Subcutaneous adipose tissue (tissue), 4 donors: ENCODE data around the gene FBP1. TPM values are rescaled to one million over a fixed set of nuclear protein-coding genes. Genes with fewer than 3 reads are reported as not detected.

Source experiments
- CTCF ChIP-seq: fragments of 450-650 bp; IDR thresholded peaks from one replicate; pipeline ENCODE4 v1.5.1; 2016; ENCODE audit warnings: low read depth, mild to moderate bottlenecking, control low read depth, antibody characterized with exemption, moderate library complexity
- total RNA-seq, 4 donors: library from RNA; depleted of rRNA; stranded (reverse); fragments of >200 nt; gene quantifications; one replicate each; pipeline ENCODE4 v1.1.0, GENCODE V29; 2016

The FBP1 gene
- total RNA-seq, 4 donors from 2014 or later, result 6.6 to 160 (median 16.2) TPM

- no peak for TF ChIP-seq CTCF
These were observed 38.6 kb upstream of the FBP1 start for GRCh38 chr9:94677929-94678328.

GRCh38 chr9:94676446-94677131, 37.3 kb upstream of the FBP1 start:
- no peak for TF ChIP-seq CTCF

- TF ChIP-seq CTCF, result no peak
These were observed 35.9 kb upstream of the FBP1 start for GRCh38 chr9:94675008-94675881.

- TF ChIP-seq CTCF, result no peak
These were observed 33.6 kb upstream of the FBP1 start for GRCh38 chr9:94672811-94673487.

GRCh38 chr9:94668928-94669729, 29.8 kb upstream of the FBP1 start:
- TF ChIP-seq CTCF, result no peak

GRCh38 chr9:94668418-94668927, 29.2 kb upstream of the FBP1 start:
- no peak for TF ChIP-seq CTCF
